Measurements from ENCODE around the gene SLC30A5. TPM values are rescaled to one million over a fixed set of nuclear protein-coding genes. Genes with fewer than 3 reads are reported as not detected.

The SLC30A5 gene
- total and polyA plus RNA-seq, 2 of the 13 experiments (the other 11 are each of a cell fraction or from before 2014, with no cell fraction given) = 46.0 to 53.6 TPM

DNA sequence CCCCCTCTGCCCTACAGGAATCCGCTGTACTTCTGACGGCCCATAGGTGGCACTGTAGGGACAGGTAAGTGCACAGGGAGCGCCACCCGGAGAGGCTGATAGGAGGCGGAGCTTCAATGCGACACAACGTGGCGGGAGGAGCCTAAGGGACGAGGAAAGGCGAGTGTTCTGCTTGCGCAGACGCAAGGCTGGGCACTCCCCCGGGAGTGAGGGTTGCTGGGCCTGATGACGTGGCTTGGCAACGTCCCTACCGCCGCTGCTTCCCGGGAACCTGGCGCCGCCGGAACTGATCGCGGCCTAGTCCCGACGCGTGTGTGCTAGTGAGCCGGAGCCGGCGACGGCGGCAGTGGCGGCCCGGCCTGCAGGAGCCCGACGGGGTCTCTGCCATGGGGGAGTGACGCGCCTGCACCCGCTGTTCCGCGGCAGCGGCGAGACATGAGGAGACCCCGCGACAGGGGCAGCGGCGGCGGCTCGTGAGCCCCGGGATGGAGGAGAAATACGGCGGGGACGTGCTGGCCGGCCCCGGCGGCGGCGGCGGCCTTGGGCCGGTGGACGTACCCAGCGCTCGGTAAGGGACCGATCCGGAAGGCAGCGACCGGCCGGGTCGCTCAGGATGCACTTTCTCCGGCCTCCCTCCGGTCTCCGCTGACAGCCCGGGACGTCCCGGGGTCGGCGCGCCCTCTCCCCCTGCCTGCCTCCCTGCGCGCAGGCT lies at the start of gene SLC30A5 (continued):
- TF ChIP-seq, protein P1, sequence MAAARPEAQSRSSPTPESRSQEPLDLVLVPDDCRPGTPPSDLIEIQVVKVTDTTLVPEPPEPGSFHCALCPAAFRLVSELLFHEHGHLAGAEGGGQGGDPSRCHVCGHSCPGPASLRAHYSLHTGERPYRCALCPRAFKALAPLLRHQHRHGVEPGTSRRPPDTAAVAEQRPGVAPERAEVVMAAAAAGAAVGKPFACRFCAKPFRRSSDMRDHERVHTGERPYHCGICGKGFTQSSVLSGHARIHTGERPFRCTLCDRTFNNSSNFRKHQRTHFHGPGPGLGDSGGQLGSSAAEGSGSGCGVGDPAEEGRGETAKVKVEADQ (CRISPR knock-in tag; IDR thresholded peaks at IDR 0.05; ENCODE audit: borderline replicate concordance) = peak; percentile 2; the same call in 1 of the 2 replicates
- TF ChIP-seq ZNF225 (CRISPR knock-in tag; IDR thresholded peaks at IDR 0.05) (peak; percentile 93), ZSCAN29 (CRISPR knock-in tag; conservative IDR thresholded peaks at IDR 0.05) (peak; percentile 75), ZNF670 (CRISPR knock-in tag; IDR thresholded peaks at IDR 0.05; ENCODE audit: borderline replicate concordance) (peak; percentile 85), MAZ (IDR thresholded peaks at IDR 0.05; ENCODE audit: borderline replicate concordance, low read depth, low read length) (peak; percentile 66), MAZ (CRISPR knock-in tag; IDR thresholded peaks at IDR 0.05; ENCODE audit: low read depth) (peak; percentile 65), PAF1 (CRISPR knock-in tag; IDR thresholded peaks at IDR 0.05) (no peak), ZNF552 (CRISPR knock-in tag; IDR thresholded peaks at IDR 0.05; ENCODE audit: borderline replicate concordance) (no peak), ZMYM4 (CRISPR knock-in tag; IDR thresholded peaks at IDR 0.05) (peak; percentile 97), ZNF230 (CRISPR knock-in tag; IDR thresholded peaks at IDR 0.05) (peak; percentile 80; the same call in 1 of the 2 replicates), PCBP2 (optimal IDR thresholded peaks at IDR 0.05; ENCODE audit: low read depth, low read length, poor library complexity, severe bottlenecking) (no peak), ZKSCAN5 (CRISPR knock-in tag; IDR thresholded peaks at IDR 0.05) (no peak), ZNF768 (CRISPR knock-in tag; IDR thresholded peaks at IDR 0.05) (peak; percentile 78; the same call in 1 of the 2 replicates), ZNF678 (CRISPR knock-in tag; IDR thresholded peaks at IDR 0.05) (0 out of 2 replicates have a peak, but pooled peaks have one; percentile 75), RFX3 (CRISPR knock-in tag; IDR thresholded peaks at IDR 0.05) (no peak; the same call in 1 of the 2 replicates), ERF (CRISPR knock-in tag; IDR thresholded peaks at IDR 0.05) (peak; percentile 87), HIVEP1 (CRISPR knock-in tag; IDR thresholded peaks at IDR 0.05) (peak; percentile 86), ZNF792 (CRISPR knock-in tag; IDR thresholded peaks at IDR 0.05) (peak; percentile 97)
- TF ChIP-seq, protein P2, sequence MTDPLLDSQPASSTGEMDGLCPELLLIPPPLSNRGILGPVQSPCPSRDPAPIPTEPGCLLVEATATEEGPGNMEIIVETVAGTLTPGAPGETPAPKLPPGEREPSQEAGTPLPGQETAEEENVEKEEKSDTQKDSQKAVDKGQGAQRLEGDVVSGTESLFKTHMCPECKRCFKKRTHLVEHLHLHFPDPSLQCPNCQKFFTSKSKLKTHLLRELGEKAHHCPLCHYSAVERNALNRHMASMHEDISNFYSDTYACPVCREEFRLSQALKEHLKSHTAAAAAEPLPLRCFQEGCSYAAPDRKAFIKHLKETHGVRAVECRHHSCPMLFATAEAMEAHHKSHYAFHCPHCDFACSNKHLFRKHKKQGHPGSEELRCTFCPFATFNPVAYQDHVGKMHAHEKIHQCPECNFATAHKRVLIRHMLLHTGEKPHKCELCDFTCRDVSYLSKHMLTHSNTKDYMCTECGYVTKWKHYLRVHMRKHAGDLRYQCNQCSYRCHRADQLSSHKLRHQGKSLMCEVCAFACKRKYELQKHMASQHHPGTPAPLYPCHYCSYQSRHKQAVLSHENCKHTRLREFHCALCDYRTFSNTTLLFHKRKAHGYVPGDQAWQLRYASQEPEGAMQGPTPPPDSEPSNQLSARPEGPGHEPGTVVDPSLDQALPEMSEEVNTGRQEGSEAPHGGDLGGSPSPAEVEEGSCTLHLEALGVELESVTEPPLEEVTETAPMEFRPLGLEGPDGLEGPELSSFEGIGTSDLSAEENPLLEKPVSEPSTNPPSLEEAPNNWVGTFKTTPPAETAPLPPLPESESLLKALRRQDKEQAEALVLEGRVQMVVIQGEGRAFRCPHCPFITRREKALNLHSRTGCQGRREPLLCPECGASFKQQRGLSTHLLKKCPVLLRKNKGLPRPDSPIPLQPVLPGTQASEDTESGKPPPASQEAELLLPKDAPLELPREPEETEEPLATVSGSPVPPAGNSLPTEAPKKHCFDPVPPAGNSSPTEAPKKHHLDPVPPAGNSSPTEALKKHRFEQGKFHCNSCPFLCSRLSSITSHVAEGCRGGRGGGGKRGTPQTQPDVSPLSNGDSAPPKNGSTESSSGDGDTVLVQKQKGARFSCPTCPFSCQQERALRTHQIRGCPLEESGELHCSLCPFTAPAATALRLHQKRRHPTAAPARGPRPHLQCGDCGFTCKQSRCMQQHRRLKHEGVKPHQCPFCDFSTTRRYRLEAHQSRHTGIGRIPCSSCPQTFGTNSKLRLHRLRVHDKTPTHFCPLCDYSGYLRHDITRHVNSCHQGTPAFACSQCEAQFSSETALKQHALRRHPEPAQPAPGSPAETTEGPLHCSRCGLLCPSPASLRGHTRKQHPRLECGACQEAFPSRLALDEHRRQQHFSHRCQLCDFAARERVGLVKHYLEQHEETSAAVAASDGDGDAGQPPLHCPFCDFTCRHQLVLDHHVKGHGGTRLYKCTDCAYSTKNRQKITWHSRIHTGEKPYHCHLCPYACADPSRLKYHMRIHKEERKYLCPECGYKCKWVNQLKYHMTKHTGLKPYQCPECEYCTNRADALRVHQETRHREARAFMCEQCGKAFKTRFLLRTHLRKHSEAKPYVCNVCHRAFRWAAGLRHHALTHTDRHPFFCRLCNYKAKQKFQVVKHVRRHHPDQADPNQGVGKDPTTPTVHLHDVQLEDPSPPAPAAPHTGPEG (CRISPR knock-in tag; IDR thresholded peaks at IDR 0.05) = no peak
- TF ChIP-seq, protein P3, sequence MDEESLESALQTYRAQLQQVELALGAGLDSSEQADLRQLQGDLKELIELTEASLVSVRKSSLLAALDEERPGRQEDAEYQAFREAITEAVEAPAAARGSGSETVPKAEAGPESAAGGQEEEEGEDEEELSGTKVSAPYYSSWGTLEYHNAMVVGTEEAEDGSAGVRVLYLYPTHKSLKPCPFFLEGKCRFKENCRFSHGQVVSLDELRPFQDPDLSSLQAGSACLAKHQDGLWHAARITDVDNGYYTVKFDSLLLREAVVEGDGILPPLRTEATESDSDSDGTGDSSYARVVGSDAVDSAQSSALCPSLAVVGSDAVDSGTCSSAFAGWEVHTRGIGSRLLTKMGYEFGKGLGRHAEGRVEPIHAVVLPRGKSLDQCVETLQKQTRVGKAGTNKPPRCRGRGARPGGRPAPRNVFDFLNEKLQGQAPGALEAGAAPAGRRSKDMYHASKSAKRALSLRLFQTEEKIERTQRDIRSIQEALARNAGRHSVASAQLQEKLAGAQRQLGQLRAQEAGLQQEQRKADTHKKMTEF (CRISPR knock-in tag; IDR thresholded peaks at IDR 0.05) = peak; percentile 97
- TF ChIP-seq, protein P4, sequence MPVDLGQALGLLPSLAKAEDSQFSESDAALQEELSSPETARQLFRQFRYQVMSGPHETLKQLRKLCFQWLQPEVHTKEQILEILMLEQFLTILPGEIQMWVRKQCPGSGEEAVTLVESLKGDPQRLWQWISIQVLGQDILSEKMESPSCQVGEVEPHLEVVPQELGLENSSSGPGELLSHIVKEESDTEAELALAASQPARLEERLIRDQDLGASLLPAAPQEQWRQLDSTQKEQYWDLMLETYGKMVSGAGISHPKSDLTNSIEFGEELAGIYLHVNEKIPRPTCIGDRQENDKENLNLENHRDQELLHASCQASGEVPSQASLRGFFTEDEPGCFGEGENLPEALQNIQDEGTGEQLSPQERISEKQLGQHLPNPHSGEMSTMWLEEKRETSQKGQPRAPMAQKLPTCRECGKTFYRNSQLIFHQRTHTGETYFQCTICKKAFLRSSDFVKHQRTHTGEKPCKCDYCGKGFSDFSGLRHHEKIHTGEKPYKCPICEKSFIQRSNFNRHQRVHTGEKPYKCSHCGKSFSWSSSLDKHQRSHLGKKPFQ (CRISPR knock-in tag; IDR thresholded peaks at IDR 0.05; ENCODE audit: insufficient replicate concordance) = peak; percentile 71
